Fibroblast of peridontal ligament (primary cell): ENCODE measurements around the gene CIDEB.
"Not testable (repeated sequence)": the region's sequence is repeated elsewhere in the genome, so short reads cannot be mapped to it uniquely, and the experiment has no call there.

Experiments
- DNase-seq: peaks from one replicate; pipeline ENCODE4 v3.0.0-alpha.2; 2010; ENCODE audit errors: extremely low read depth

Gene CIDEB

GRCh38 chr14:24307575-24308341 lies at the start of gene CIDEB:
Gene CIDEB (minus strand): TSS chr14:24307977. CDS start chr14:24307858, 119 bp downstream.
- DNase-seq: peak; percentile 60

GRCh38 chr14:24356208-24356607 lies 48.4 kb upstream of the CIDEB start:
- DNase-seq: no peak

- DNase-seq: no peak
Measured at GRCh38 chr14:24355009-24355408, 47.2 kb upstream of the CIDEB start.

GRCh38 chr14:24354482-24354825 lies 46.7 kb upstream of the CIDEB start:
- DNase-seq: not testable (repeated sequence)

GRCh38 chr14:24353559-24354481 lies 46.0 kb upstream of the CIDEB start:
- peak; percentile 81 for DNase-seq

GRCh38 chr14:24351517-24351916 lies 43.7 kb upstream of the CIDEB start:
- DNase-seq: peak; percentile 83

GRCh38 chr14:24349742-24350141 lies 42.0 kb upstream of the CIDEB start:
- DNase-seq: no peak

GRCh38 chr14:24348186-24348585 lies 40.4 kb upstream of the CIDEB start:
- no peak for DNase-seq

GRCh38 chr14:24347134-24347533 lies 39.4 kb upstream of the CIDEB start:
- DNase-seq: no peak

GRCh38 chr14:24343795-24344660 lies 36.3 kb upstream of the CIDEB start:
- no peak for DNase-seq

GRCh38 chr14:24342889-24343288 lies 35.1 kb upstream of the CIDEB start:
- no peak for DNase-seq

GRCh38 chr14:24340606-24341005 lies 32.8 kb upstream of the CIDEB start:
- no peak for DNase-seq

- DNase-seq: no peak
Measured at GRCh38 chr14:24339284-24340151, 31.7 kb upstream of the CIDEB start, which contains the start of gene RIPK3. Gene RIPK3 (minus strand): TSS chr14:24339991. CDS start chr14:24339826, 165 bp downstream.

- no peak for DNase-seq
Measured at GRCh38 chr14:24338843-24339242, 31.1 kb upstream of the CIDEB start.

- DNase-seq: no peak
Measured at GRCh38 chr14:24337824-24338175, 30.0 kb upstream of the CIDEB start.

- no peak for DNase-seq
Measured at GRCh38 chr14:24337144-24337823, 29.5 kb upstream of the CIDEB start.

- no peak for DNase-seq
Measured at GRCh38 chr14:24335461-24336171, 27.8 kb upstream of the CIDEB start.

- peak; percentile 23 for DNase-seq
Measured at GRCh38 chr14:24334431-24335291, 26.9 kb upstream of the CIDEB start, which contains the start of gene ADCY4. Gene ADCY4 (minus strand): TSS chr14:24335071. CDS start chr14:24334652, 419 bp downstream.
